ENCODE data around the gene KRTAP1-5.
"Not testable (repeated sequence)": the region's sequence is repeated elsewhere in the genome, so short reads cannot be mapped to it uniquely, and the experiment has no call there.

The KRTAP1-5 gene

DNA sequence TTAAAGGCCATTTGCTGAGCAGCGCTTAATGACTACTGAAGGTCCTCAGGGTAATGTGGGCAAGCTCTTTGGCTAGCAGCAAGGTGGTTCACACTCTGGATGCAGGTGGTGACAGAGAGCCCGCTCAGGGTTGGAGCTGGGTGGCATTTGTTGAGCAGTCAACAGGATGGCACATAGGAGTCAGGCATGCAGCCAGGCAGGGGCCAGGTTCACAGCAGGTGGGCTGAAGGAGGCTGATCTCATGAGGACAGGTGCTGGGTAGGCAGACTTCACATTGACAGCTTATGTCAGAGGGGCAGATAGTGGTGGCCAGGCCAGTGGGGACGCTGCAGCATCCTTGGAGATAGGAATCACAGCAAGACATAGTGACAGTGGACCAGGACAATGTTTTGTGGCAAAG is 22.6 kb downstream of the KRTAP1-5 start:
- no peak for DNase-seq (ENCODE audit: low spot score)

DNA sequence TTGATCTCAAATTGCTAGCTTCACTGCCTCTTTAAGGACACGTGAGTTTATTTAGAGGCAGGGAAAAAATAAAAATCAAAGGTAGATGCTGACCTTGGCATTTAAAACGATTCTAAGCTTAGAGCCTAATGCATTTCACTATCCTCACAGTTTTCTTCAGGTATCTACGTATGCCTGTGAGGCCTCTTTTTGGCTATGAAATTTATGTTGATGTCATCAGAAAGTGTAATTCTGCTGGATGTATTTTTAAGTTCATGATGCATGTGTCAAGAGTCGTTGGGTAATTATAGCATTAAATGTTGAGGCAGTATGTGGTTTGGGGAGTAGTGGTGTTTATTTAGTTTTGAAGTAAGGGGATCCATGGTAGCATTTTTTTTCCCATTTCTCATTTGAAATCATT is 23.1 kb downstream of the KRTAP1-5 start:
- no peak for DNase-seq (ENCODE audit: low spot score)

DNA sequence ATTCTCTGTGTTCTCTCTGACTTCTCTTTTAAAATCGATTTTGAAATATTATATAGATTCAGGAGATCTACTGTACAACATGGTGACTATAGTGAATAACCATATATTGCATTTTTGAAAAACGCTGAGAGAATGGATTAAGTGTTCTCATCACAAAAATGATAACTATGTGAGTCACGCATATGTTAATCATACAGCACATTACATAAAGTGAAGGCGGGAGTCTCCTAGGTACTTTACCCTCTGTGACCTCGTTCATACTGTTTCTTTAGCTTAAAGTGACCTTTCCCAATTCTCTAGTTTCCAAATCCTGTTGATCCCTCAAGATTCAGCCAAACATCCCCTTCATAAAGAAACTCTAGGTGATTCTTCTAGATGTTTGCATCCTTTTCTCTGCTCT is 24.2 kb downstream of the KRTAP1-5 start:
- DNase-seq (ENCODE audit: low spot score) = no peak

DNA sequence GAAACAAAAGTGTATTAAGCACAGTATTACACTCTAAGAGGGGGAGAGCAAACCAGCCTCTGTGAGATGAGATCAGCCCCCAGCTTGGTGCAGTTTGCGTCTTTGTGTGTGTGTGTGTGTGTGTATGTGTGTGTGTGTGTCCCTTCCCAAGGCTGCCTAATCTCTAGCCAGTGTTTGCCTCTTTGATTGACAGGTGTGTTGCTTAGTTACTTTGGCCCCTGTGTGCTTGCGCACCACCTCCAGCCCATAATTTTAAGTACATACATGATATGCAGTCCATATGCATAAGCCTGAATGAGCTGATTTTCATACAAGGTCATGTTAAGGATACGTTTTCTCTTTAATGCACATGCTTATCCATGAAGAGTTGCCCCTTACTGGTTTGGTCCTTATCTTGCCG is 25.2 kb downstream of the KRTAP1-5 start:
- no peak for DNase-seq (ENCODE audit: low spot score)

DNA sequence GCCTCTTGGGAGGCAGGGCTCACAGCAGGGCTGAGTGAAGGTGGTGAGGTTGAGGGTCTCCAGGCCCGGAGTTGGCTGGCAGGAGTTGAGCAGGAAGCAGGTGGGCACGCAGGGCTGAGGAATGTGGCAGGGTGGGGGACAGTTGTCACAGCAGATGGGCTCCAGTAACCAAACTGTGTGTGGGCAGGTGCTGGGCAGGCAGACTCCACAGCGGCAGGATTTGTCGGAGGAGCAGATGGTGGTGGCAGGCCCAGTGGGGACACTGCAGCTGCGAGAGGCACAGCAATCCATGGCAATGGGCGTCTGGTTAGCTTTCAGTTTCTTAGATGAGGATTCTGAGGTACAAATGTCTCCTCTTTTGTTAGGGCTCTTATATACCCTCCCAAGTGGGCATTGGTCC is 27.4 kb downstream of the KRTAP1-5 start, which contains the start of gene KRTAP3-2:
Gene KRTAP3-2, minus strand, starts transcription at position 344 of the 400 bp plus-strand sequence. Its CDS starts 53 bp downstream, at position 291.
- DNase-seq (ENCODE audit: low spot score) = not testable (repeated sequence)

DNA sequence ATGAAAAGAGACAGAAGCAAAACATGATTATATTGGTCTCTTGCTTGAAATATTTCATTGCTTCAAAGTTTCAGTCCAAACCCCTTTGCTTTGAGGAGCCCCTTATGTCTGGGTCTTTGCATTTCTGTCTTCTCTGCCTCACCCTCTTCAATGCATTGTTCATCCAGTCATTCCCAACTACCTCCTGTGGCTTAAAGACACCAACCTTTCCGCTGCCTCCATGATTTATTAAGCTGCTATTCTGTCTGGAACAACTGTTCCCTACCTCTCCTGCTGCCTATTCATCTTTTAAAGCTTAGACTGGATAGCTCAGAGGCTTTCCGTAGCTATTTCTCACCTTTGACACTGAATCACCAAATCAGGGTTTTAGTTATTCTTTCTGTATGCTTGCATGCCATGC is 29.6 kb downstream of the KRTAP1-5 start:
- no peak for DNase-seq (ENCODE audit: low spot score)

DNA sequence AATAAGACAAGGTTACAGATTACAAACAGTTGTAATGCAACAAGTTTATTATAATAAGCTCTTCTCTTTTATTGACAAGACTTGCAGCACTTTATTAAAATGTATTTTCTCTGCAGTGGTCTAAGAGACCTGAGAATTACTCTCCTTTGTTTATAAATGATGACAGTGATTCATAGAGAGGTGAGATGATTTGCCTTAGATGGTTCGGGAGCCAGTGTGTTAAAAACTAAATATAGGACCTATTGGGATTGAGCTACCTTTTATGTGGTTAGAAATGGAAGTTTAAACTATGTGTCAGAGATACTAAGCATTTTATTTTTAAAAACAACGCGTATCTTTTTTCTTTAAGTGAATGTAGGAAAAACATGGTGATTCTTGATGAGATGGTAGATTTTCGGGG is 30.2 kb downstream of the KRTAP1-5 start:
- DNase-seq (ENCODE audit: low spot score) = no peak

DNA sequence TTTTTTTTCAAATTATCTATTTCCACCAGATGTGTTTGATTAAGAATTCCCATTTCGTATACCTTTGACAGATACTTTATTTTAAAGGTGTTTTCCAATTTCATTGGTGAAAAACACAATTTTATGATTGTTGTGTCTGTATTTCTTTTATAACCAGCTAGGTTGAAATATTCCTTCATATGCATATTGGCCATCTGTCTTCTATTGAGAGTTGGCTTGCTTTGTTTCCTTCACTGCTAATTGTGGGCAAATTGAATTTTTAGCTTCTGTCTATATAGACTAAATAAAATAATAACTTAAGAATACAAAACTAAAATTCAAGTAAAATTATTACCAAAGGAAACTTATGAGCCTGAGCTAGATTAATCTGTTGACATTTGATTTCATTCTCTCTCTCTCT is 31.9 kb downstream of the KRTAP1-5 start:
- no peak for DNase-seq (ENCODE audit: low spot score)

DNA sequence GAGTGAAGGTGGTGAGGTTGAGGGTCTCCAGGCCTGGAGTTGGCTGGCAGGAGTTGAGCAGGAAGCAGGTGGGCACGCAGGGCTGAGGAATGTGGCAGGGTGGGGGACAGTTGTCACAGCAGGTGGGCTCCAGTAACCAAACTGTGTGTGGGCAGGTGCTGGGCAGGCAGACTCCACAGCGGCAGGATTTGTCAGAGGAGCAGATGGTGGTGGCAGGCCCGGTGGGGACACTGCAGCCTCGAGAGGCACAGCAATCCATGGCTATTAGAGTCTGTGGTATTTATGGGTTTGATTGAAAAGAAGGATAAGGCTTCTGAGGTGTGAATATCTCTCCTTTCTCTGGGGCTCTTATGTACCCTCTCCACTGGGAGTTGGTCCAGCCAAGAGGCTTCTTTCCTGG is 33.2 kb downstream of the KRTAP1-5 start, which contains the start of gene KRTAP3-3:
Gene KRTAP3-3, minus strand, starts transcription at position 326 of the 400 bp plus-strand sequence. Its CDS starts 67 bp downstream, at position 259.
- no peak for DNase-seq (ENCODE audit: low spot score)

DNA sequence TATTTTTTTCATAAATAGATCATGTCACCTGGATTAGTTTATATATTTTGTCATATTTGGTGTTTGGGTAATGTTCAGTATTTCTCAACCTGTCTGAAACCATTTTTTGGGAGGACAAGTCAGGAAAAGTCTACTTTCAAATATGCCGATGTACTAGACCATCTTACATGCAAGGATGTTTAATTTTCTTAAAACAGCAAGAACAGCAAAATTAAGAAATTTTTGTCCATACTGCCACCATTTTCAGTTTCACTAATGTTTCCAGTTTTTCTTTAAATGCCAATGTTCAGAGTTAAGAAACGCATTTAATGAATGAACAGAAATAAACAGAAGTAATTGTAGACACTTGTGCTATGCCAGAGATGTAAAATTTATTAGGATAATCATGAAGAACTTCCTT is 33.9 kb downstream of the KRTAP1-5 start:
- no peak for DNase-seq (ENCODE audit: low spot score)

DNA sequence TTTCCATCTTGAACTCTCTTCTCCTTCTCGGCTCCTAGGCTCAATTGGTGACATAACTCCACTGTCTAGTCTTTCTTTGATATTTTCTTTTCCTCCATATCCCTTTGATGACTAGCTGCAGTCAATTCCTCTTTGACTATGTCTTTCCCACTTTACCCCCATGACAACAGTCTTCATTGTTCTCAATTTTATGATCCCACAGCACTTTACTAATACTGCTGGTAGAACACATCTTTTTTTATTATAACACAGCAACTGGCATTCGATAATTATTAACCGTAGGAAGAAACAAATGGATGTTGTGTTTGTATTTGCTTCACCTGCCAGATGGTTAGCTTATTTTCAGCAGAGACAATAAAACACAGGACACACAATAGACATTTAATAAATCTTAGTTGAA is 34.3 kb downstream of the KRTAP1-5 start:
- DNase-seq (ENCODE audit: low spot score) = no peak

DNA sequence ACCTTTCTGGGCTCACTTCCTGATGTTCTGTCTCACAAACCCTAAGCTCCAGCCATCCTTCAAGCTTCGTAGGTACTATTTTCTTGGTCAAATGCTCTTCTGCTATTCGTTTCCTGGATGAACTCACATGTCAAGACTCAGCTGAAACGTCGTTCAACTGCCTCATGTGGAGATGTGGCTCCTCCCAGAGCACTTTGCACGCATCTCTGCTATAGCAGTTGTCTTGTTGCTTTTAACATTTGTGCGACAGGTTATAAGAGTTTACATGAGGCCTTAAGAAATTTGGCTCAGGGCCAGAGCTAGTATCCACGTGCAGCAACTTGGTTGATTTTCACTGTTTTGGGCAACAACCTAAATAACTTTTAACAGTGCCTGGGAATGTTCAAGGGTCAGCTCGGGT is 40.1 kb downstream of the KRTAP1-5 start:
- DNase-seq (ENCODE audit: low spot score) = no peak

DNA sequence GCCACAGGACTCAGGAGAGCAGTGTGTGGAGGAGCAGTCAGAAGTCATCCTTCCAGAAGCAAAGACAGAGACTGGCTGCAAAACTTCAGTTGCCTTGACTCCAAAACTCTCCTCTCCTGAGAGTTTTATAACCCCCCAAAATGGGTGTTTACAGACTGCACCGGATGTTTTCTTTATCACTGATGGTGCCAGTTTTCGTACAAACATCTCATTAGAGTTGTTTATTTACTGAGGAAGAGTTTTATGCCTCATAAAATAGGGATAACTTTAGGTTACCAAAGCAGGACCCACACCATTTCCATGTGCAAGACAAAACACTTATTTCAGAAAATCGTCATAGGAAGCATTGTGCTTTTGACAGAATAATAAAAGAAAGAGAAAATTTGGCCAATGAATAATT is 42.8 kb downstream of the KRTAP1-5 start, which contains the start of gene KRT40:
Gene KRT40, minus strand, starts transcription at position 101 of the 400 bp plus-strand sequence. Its CDS starts 53 bp downstream, at position 48.
- no peak for DNase-seq (ENCODE audit: low spot score)

DNA sequence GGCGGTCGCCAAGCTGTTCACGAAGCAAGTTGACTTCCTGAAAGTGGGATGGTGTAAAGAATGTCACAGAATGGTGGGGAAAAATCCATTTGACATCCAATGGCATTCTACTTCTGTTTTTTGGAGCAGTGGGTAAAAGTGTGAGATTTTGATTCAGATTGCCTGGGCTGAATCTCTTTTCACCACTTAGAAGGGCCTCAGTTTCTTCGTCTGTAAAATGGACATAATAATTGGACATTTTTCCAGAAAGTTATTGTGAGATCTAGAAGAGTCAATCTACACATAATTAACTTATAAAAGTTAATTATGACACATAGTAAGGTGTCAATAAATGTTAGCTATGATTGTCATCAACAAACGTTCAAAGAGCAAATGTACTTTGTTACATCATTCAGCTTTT is 45.9 kb downstream of the KRTAP1-5 start:
- DNase-seq (ENCODE audit: low spot score) = no peak

DNA sequence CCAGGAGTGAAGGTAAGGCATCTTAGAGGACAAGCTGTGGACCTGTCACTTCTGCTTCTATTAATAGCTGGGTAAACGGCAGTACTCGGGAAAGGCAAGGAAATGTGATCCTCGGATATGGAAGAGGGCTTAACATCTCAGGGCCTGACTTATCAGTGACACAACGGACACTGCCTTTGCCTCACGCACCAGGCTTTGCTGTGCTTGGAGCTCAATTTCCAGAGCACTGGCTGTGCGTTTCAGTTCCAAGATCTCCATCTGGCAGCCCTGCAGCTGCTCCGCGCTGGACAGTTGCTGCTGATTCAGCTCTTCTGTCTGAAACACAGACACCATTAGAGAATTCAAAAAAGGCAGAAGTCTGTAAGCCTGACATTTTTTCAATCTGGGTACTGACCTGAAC is 46.4 kb downstream of the KRTAP1-5 start:
- DNase-seq (ENCODE audit: low spot score) = peak; percentile 9

DNA sequence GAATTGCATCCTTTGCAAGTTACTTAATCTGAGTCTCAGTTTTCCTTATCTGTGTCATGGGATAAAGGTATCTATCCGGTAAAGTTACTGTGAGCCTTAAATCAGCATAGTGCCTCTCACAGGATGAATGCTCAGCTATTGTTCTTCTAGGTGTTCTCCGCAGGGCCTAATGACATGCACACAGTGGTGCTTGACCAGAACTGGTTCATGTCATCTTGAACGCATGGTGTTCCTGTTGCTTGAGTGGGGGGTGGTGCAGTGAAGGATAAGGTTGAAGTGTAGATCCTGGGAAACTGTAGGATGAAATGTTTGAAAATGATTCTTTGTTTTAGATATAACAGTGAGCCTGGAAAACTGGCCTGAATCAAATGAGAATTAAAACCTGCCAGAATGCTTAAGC is 46.9 kb downstream of the KRTAP1-5 start:
- DNase-seq (ENCODE audit: low spot score) = no peak

DNA sequence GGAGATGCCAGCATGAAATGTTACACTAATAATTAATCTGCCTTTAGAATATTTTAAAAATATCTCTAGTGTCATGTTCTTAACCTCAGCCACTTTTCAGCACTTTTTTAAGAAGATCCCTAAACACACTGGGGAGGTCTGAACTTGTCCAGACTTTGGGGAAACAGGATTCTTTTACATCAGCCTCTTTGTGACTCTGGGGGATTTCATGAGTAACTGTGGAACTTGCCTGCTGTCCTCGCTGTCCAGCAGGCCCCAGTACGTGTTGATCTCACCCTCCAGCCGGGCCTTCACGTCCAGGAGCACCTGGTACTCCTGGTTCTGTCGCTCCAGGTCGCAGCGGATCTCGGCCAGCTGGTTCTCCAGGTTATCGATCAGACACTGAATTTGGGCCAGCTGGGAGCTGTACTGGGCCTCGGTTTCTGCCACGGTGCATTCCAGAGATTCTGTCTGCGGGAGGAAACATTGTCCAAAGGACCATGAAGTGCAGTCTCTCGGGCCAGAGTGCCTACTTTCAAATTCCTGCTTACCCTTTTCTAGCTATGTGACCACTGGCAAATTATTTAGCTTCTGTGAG is 48.3 kb downstream of the KRTAP1-5 start:
- no peak for DNase-seq (ENCODE audit: low spot score)
